ENCODE measurements around the gene FARSA.
"Not testable (repeated sequence)": the region's sequence is repeated elsewhere in the genome, so short reads cannot be mapped to it uniquely, and the experiment has no call there.

Gene FARSA

GRCh38 chr19:12959481-12959880, 26.0 kb upstream of the FARSA start:
- no peak overlapping the region for H3K4me3 ChIP-seq (ENCODE audit: low read length)
- peak; percentile 35 for DNase-seq (ENCODE audit: low read depth)
- TF ChIP-seq, protein P1, sequence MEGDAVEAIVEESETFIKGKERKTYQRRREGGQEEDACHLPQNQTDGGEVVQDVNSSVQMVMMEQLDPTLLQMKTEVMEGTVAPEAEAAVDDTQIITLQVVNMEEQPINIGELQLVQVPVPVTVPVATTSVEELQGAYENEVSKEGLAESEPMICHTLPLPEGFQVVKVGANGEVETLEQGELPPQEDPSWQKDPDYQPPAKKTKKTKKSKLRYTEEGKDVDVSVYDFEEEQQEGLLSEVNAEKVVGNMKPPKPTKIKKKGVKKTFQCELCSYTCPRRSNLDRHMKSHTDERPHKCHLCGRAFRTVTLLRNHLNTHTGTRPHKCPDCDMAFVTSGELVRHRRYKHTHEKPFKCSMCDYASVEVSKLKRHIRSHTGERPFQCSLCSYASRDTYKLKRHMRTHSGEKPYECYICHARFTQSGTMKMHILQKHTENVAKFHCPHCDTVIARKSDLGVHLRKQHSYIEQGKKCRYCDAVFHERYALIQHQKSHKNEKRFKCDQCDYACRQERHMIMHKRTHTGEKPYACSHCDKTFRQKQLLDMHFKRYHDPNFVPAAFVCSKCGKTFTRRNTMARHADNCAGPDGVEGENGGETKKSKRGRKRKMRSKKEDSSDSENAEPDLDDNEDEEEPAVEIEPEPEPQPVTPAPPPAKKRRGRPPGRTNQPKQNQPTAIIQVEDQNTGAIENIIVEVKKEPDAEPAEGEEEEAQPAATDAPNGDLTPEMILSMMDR (IDR thresholded peaks at IDR 0.05; ENCODE audit: insufficient read depth, low read depth, low read length, missing control alignments), result no peak

GRCh38 chr19:12957389-12957952, 24.0 kb upstream of the FARSA start:
- DNase-seq (ENCODE audit: low read depth), result not testable (repeated sequence)
- H3K4me3 ChIP-seq (ENCODE audit: low read length), result peak overlapping the region; percentile 81

GRCh38 chr19:12956446-12957388, 23.2 kb upstream of the FARSA start, which contains the start of gene GADD45GIP1:
Gene GADD45GIP1, minus strand, starts transcription at chr19:12957223. Its CDS starts 11 bp downstream, at chr19:12957212.
- TF ChIP-seq, protein P1 (IDR thresholded peaks at IDR 0.05; ENCODE audit: insufficient read depth, low read depth, low read length, missing control alignments), result no peak
- DNase-seq (ENCODE audit: low read depth), result peak; percentile 76
- H3K4me3 ChIP-seq (ENCODE audit: low read length), result peak within 1 kb of the TSS; percentile 81

DNA sequence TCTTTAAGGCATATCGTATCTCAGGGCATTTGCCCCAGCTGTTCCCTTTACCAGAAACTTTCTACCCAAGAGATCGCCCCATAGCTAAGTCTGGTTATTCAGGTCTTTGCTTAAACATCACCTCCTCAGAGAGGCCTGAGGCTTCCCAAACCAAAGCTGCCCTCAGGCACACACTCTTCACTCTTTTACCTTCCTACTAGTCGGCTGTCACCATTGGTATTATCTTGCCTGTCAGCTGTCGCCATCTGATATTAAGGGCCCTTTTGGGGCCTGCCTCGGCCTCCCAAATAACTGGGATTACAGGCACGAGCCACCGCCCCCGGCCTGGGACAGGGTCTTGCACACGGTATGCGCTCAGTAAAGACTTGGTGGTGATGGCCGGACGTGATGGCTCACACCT, 22.5 kb upstream of the FARSA start:
- DNase-seq (ENCODE audit: low read depth), result peak; percentile 28
- TF ChIP-seq, protein P1 (IDR thresholded peaks at IDR 0.05; ENCODE audit: insufficient read depth, low read depth, low read length, missing control alignments), result no peak
- peak overlapping the region; percentile 81 for H3K4me3 ChIP-seq (ENCODE audit: low read length)

DNA sequence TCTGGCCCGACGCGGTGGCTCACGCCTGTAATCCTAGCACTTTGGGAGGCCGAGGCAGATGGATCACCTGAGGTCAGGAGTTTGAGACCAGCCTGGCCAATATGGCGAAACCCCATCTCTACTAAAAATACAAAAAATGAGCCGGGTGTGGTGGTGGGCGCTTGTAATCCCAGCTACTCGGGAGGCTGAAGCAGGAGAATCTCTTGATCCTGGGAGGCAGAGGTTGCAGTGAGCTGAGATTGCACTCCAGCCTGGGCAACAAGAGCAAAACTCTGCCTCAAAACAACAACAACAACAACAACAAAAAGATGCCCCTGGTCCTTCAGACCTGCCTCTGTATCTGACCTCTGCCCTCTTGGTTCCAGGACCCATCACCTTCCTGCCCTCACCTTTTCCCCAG, 22.1 kb upstream of the FARSA start:
- not testable (repeated sequence) for DNase-seq (ENCODE audit: low read depth)
- H3K4me3 ChIP-seq (ENCODE audit: low read length), result peak overlapping the region; percentile 81

DNA sequence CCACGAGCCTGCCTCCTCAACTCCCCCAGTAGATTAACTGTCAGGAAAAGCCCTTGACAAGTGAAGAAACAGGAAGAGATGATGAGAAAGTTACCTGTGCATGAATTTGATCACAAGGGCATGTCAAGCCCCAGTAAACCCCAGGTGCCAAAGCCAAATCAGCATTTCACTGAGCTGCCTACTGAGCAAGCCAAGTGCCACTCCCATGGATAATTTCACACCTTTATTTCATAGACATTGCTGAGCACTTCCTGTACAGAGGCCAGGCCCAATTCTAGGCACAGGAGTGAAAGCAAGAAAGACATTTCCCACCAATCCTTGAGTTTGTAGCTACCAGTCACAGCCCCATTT, 21.1 kb upstream of the FARSA start:
- TF ChIP-seq, protein P1 (IDR thresholded peaks at IDR 0.05; ENCODE audit: insufficient read depth, low read depth, low read length, missing control alignments), result no peak
- no peak overlapping the region for H3K4me3 ChIP-seq (ENCODE audit: low read length)

DNA sequence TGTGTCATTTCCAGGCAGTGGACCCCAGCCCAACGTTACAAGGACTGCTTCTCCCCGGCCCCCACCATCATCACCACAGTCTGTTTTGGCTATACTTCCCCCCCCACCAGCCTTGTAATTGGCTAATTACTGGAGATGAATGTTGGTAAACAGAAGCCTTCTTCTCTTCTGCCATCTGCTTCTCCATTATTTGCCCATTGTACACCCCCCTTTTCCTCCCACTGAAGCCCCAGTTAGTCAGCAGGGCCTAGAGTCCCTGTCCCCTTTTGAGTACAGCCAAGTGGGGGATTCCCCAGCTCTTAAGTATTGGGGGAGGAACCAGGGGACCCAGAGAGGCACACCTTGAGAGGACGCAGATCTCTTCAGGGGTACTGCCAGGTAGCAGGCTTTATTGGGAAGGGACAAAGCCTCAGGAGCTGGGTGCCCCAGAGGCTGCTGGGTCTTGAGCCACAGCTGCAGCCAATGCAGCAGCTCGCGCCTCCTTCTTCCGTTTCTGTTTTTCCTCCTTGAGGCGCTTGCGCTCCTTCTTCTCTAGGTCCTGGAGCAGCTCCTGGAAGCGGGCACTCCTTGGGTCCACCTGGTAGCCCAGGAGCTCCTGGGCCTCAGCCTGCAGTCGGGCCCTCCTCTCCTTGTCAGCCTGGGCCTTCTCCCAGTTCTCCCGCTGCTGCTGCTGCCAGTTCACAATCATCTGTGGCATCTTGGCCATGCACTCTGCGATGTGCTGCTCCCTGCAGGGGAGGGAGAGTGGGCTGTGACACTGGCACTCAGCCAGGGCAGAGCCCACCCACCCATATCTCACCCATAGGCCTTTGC, 20.5 kb upstream of the FARSA start:
- TF ChIP-seq, protein P1 (IDR thresholded peaks at IDR 0.05; ENCODE audit: insufficient read depth, low read depth, low read length, missing control alignments), result no peak
- DNase-seq (ENCODE audit: low read depth), result no peak
- no peak overlapping the region for H3K4me3 ChIP-seq (ENCODE audit: low read length)

More for the DNA sequence above, 21.1 kb upstream of the FARSA start:
- peak; percentile 55 for DNase-seq (ENCODE audit: low read depth)
